Activated CD8-positive, alpha-beta T cell treated with anti-CD3 and anti-CD28 coated beads, Interleukin-2, amount 10 ng/mL, durations not matched to agents 7 days and 5 days (primary cell): ENCODE results near the gene CC2D2A. TPM values are rescaled to one million over a fixed set of nuclear protein-coding genes. Genes with fewer than 3 reads are reported as not detected.
"Not testable (repeated sequence)": the region's sequence is repeated elsewhere in the genome, so short reads cannot be mapped to it uniquely, and the experiment has no call there.

Source experiments
- ATAC-seq: fragments of 150-1000 bp; cut with Tn5 transposase; one replicate; pipeline ENCODE4 v1.10.0; 2021; ENCODE audit warnings: moderate library complexity
- CTCF ChIA-PET: fragments of 350-600 bp; sonication (Branson Sonifier 250); formaldehyde crosslinking; loops from one replicate; lab custom pipeline; 2021; ENCODE audit warnings: antibody characterized with exemption; lab: Charles Lee
- POLR2A ChIA-PET: fragments of 350-600 bp; sonication (Branson Sonifier 250); formaldehyde crosslinking; loops from one replicate; lab custom pipeline; 2021; ENCODE audit warnings: antibody characterized with exemption; lab: Charles Lee
- DNase-seq: peaks from one replicate; pipeline ENCODE4 v3.0.0-alpha.2; 2020
- H3K27ac Mint-ChIP-seq: one replicate; pipeline ENCODE4 v1.8.0; 2021; ENCODE audit warnings: mild to moderate bottlenecking, mixed read lengths
- H3K27me3 Mint-ChIP-seq: one replicate; pipeline ENCODE4 v1.8.0; 2021; ENCODE audit warnings: low read depth, mixed read lengths
- H3K36me3 Mint-ChIP-seq: one replicate; pipeline ENCODE4 v1.8.0; 2021; ENCODE audit warnings: low read depth, mixed read lengths
- H3K4me1 Mint-ChIP-seq: one replicate; pipeline ENCODE4 v1.8.0; 2021; ENCODE audit warnings: low read depth, mixed read lengths
- H3K4me3 Mint-ChIP-seq: one replicate; pipeline ENCODE4 v1.8.0; 2021; ENCODE audit warnings: mild to moderate bottlenecking, mixed read lengths
- H3K9me3 Mint-ChIP-seq: one replicate; pipeline ENCODE4 v1.8.0; 2022; ENCODE audit warnings: mixed read lengths; ENCODE audit not compliant: insufficient read depth
- total RNA-seq, 2 experiments: library from RNA; stranded (reverse); gene quantifications; one replicate each; pipeline ENCODE4 v1.2.3, GENCODE V29; 2021

Gene CC2D2A
- total RNA-seq, 2 experiments from 2014 or later = not detected

GRCh38 chr4:15495621-15496020, 25.9 kb downstream of the CC2D2A start:
- no peaks in the 10 kb centered on the region for H3K4me1 Mint-ChIP-seq
- CTCF ChIA-PET = no interaction called here
- DNase-seq = no peak

GRCh38 chr4:15498356-15498755, 28.7 kb downstream of the CC2D2A start:
- Mint-ChIP-seq H3K27me3 (no peaks in the 10 kb centered on the region), H3K9me3 (no peaks in the 10 kb centered on the region), H3K36me3 (no peaks in the 10 kb centered on the region), H3K27ac (no peak overlapping the region), H3K4me3 (no peak overlapping the region), H3K4me1 (no peaks in the 10 kb centered on the region)
- ATAC-seq (no peak), DNase-seq (no peak)
- POLR2A ChIA-PET = no interaction called here
- CTCF ChIA-PET = no interaction called here

More at GRCh38 chr4:15495621-15496020, 25.9 kb downstream of the CC2D2A start:
- Mint-ChIP-seq H3K36me3 (no peaks in the 10 kb centered on the region), H3K27me3 (no peaks in the 10 kb centered on the region), H3K4me3 (no peak overlapping the region), H3K27ac (no peak overlapping the region), H3K9me3 (no peaks in the 10 kb centered on the region)
- no peak for ATAC-seq
- POLR2A ChIA-PET = no interaction called here

GRCh38 chr4:15500701-15501100, 31.0 kb downstream of the CC2D2A start:
- DNase-seq (no peak), ATAC-seq (no peak)
- H3K4me1 Mint-ChIP-seq = no peaks in the 10 kb centered on the region
- no peaks in the 10 kb centered on the region for H3K27me3 Mint-ChIP-seq
- POLR2A ChIA-PET = no interaction called here
- H3K27ac Mint-ChIP-seq = no peak overlapping the region
- H3K9me3 Mint-ChIP-seq = no peaks in the 10 kb centered on the region
- H3K4me3 Mint-ChIP-seq = no peak overlapping the region
- no peaks in the 10 kb centered on the region for H3K36me3 Mint-ChIP-seq
- CTCF ChIA-PET = no interaction called here

GRCh38 chr4:15501941-15502340, 32.3 kb downstream of the CC2D2A start:
- Mint-ChIP-seq H3K36me3 (no peaks in the 10 kb centered on the region), H3K4me3 (no peak overlapping the region), H3K9me3 (no peaks in the 10 kb centered on the region), H3K27me3 (no peaks in the 10 kb centered on the region), H3K27ac (no peak overlapping the region), H3K4me1 (no peaks in the 10 kb centered on the region)
- DNase-seq = no peak
- CTCF ChIA-PET = no interaction called here
- POLR2A ChIA-PET = no interaction called here
- ATAC-seq = no peak

- no peaks in the 10 kb centered on the region for H3K27me3 Mint-ChIP-seq
- H3K36me3 Mint-ChIP-seq = no peaks in the 10 kb centered on the region
- ATAC-seq (no peak), DNase-seq (no peak)
- POLR2A ChIA-PET = no interaction called here
- no peak overlapping the region for H3K4me3 Mint-ChIP-seq
- CTCF ChIA-PET = no interaction called here
- no peaks in the 10 kb centered on the region for H3K4me1 Mint-ChIP-seq
- H3K27ac Mint-ChIP-seq = no peak overlapping the region
- H3K9me3 Mint-ChIP-seq = no peaks in the 10 kb centered on the region
Observed at GRCh38 chr4:15502384-15502783, 32.7 kb downstream of the CC2D2A start.

- Mint-ChIP-seq H3K36me3 (no peaks in the 10 kb centered on the region), H3K27me3 (no peaks in the 10 kb centered on the region), H3K4me3 (no peak overlapping the region), H3K4me1 (no peaks in the 10 kb centered on the region), H3K27ac (no peak overlapping the region), H3K9me3 (no peaks in the 10 kb centered on the region)
- CTCF ChIA-PET = no interaction called here
- ATAC-seq (no peak), DNase-seq (no peak)
- POLR2A ChIA-PET = no interaction called here
Observed at GRCh38 chr4:15504041-15504440, 34.4 kb downstream of the CC2D2A start.

- no peaks in the 10 kb centered on the region for H3K4me1 Mint-ChIP-seq
- no peak for ATAC-seq
- CTCF ChIA-PET = no interaction called here
Observed at GRCh38 chr4:15506464-15506863, 36.8 kb downstream of the CC2D2A start.

GRCh38 chr4:15507679-15508078, 38.0 kb downstream of the CC2D2A start:
- ChIA-PET POLR2A (no interaction called here), CTCF (no interaction called here)
- Mint-ChIP-seq H3K9me3 (no peaks in the 10 kb centered on the region), H3K4me3 (no peak overlapping the region), H3K4me1 (no peaks in the 10 kb centered on the region), H3K36me3 (no peaks in the 10 kb centered on the region), H3K27ac (no peak overlapping the region), H3K27me3 (no peaks in the 10 kb centered on the region)
- ATAC-seq (no peak), DNase-seq (no peak)

More at GRCh38 chr4:15506464-15506863, 36.8 kb downstream of the CC2D2A start:
- DNase-seq = no peak
- no peak overlapping the region for H3K27ac Mint-ChIP-seq
- H3K27me3 Mint-ChIP-seq = no peaks in the 10 kb centered on the region
- POLR2A ChIA-PET = no interaction called here
- H3K36me3 Mint-ChIP-seq = no peaks in the 10 kb centered on the region
- no peaks in the 10 kb centered on the region for H3K9me3 Mint-ChIP-seq
- no peak overlapping the region for H3K4me3 Mint-ChIP-seq

- Mint-ChIP-seq H3K36me3 (no peaks in the 10 kb centered on the region), H3K27me3 (no peaks in the 10 kb centered on the region), H3K27ac (no peak overlapping the region), H3K4me1 (peaks cover 4% of the 10 kb centered on the region), H3K4me3 (no peak overlapping the region), H3K9me3 (no peaks in the 10 kb centered on the region)
- no peak for DNase-seq
- POLR2A ChIA-PET = no interaction called here
- CTCF ChIA-PET = no interaction called here
- ATAC-seq = no peak
Observed at GRCh38 chr4:15510961-15511360, 41.3 kb downstream of the CC2D2A start.

- ATAC-seq = no peak
- CTCF ChIA-PET = interaction anchor here (0.6 kb wide), 1 partner anchor 127 kb away, joined by 3 read pairs; no protein-coding TSS in a partner anchor
- no peak overlapping the region for H3K27ac Mint-ChIP-seq
Observed at GRCh38 chr4:15513545-15513944, 43.9 kb downstream of the CC2D2A start.

GRCh38 chr4:15515106-15515505, 45.4 kb downstream of the CC2D2A start:
- no peak for DNase-seq
- Mint-ChIP-seq H3K4me3 (no peak overlapping the region), H3K9me3 (no peaks in the 10 kb centered on the region), H3K27ac (no peak overlapping the region), H3K27me3 (no peaks in the 10 kb centered on the region), H3K36me3 (peaks cover 2% of the 10 kb centered on the region), H3K4me1 (peaks cover 9% of the 10 kb centered on the region)
- ChIA-PET CTCF (interaction anchor here (1.2 kb wide), 1 partner anchor 31 kb away, joined by 4 read pairs; no protein-coding TSS in a partner anchor), POLR2A (no interaction called here)
- no peak for ATAC-seq

More at GRCh38 chr4:15513545-15513944, 43.9 kb downstream of the CC2D2A start:
- no peaks in the 10 kb centered on the region for H3K27me3 Mint-ChIP-seq
- H3K4me1 Mint-ChIP-seq = peaks cover 9% of the 10 kb centered on the region
- POLR2A ChIA-PET = no interaction called here
- H3K4me3 Mint-ChIP-seq = no peak overlapping the region
- no peaks in the 10 kb centered on the region for H3K9me3 Mint-ChIP-seq
- no peak for DNase-seq
- H3K36me3 Mint-ChIP-seq = no peaks in the 10 kb centered on the region

- ChIA-PET POLR2A (no interaction called here), CTCF (interaction anchor here (1.1 kb wide), 1 partner anchor 55 kb away, joined by 3 read pairs; no protein-coding TSS in a partner anchor)
- peaks cover 2% of the 10 kb centered on the region for H3K36me3 Mint-ChIP-seq
- DNase-seq = no peak
- H3K4me3 Mint-ChIP-seq = no peak overlapping the region
- no peaks in the 10 kb centered on the region for H3K9me3 Mint-ChIP-seq
- H3K27ac Mint-ChIP-seq = no peak overlapping the region
- no peak for ATAC-seq
- H3K4me1 Mint-ChIP-seq = peaks cover 9% of the 10 kb centered on the region
- H3K27me3 Mint-ChIP-seq = no peaks in the 10 kb centered on the region
Observed at GRCh38 chr4:15516494-15516893, 46.8 kb downstream of the CC2D2A start.

GRCh38 chr4:15517681-15518080, 48.0 kb downstream of the CC2D2A start:
- H3K4me1 Mint-ChIP-seq, H3K9me3 Mint-ChIP-seq, H3K4me3 Mint-ChIP-seq, POLR2A ChIA-PET, DNase-seq, CTCF ChIA-PET, H3K27me3 Mint-ChIP-seq, H3K27ac Mint-ChIP-seq, ATAC-seq, H3K36me3 Mint-ChIP-seq: not testable (repeated sequence)
